ENCODE results near the gene SHROOM4. TPM values are rescaled to one million over a fixed set of nuclear protein-coding genes. Genes with fewer than 3 reads are reported as not detected.

The SHROOM4 gene
- total RNA-seq, 1 donor from 2014 or later, result 5.7 TPM

DNA sequence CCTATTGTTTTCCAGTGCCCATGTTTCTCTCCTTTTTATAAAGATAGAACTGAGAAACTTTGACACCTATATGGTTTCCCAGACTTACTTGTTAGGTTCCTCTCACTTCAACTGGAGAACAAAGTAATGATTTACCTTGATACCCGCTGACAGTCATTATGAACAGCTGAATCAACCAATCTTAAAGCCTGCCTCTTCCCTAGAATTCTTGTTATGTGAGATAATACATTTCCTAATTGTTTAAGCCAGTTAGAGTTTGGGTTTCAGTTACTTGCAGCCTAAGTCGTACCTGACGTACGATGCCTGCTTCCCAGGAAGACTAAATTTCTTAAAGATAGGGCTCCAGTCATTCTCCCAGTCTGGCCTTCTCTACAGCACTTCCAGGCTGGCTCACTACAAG is 97.3 kb downstream of the SHROOM4 start:
- H3K36me3 Mint-ChIP-seq (ENCODE audit: insufficient read depth), result peaks cover 5% of the 10 kb centered on the region

DNA sequence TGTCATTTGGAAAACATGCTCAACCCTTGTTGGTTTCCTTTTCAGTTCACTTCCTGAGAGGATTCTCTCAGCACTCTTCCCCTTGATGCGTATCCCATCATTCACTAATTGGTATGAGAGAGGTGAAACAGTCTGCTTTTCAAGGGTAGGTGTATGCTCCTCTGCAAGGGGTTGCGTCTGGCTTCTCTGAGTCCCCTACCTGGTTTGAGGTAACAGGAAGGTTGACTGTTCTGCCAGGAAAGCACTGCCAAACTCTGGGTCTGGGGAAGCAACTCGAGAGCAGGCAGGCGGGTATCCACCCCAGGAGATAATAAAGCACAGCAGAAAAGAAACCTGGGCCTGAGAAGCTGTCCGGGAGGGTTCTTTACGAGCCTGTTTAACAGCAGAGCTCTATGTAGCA is 101.2 kb downstream of the SHROOM4 start:
- H3K36me3 Mint-ChIP-seq (ENCODE audit: insufficient read depth), result peaks cover 2% of the 10 kb centered on the region
- H3K27ac Mint-ChIP-seq, result no peak overlapping the region
- no peak for DNase-seq (ENCODE audit: low spot score, unreplicated experiment)
- TF ChIP-seq, protein P1, sequence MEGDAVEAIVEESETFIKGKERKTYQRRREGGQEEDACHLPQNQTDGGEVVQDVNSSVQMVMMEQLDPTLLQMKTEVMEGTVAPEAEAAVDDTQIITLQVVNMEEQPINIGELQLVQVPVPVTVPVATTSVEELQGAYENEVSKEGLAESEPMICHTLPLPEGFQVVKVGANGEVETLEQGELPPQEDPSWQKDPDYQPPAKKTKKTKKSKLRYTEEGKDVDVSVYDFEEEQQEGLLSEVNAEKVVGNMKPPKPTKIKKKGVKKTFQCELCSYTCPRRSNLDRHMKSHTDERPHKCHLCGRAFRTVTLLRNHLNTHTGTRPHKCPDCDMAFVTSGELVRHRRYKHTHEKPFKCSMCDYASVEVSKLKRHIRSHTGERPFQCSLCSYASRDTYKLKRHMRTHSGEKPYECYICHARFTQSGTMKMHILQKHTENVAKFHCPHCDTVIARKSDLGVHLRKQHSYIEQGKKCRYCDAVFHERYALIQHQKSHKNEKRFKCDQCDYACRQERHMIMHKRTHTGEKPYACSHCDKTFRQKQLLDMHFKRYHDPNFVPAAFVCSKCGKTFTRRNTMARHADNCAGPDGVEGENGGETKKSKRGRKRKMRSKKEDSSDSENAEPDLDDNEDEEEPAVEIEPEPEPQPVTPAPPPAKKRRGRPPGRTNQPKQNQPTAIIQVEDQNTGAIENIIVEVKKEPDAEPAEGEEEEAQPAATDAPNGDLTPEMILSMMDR (IDR thresholded peaks at IDR 0.05; ENCODE audit: unreplicated experiment), result no peak
- H3K27me3 Mint-ChIP-seq, result no peaks in the 10 kb centered on the region
- H3K9me3 Mint-ChIP-seq (ENCODE audit: low read depth), result peaks cover 24% of the 10 kb centered on the region
- H3K4me1 Mint-ChIP-seq (ENCODE audit: low read depth), result no peaks in the 10 kb centered on the region
- H3K4me3 Mint-ChIP-seq (ENCODE audit: low read depth), result no peak overlapping the region

More for the DNA sequence above, 97.3 kb downstream of the SHROOM4 start:
- H3K4me1 Mint-ChIP-seq (ENCODE audit: low read depth), result no peaks in the 10 kb centered on the region
- no peak for DNase-seq (ENCODE audit: low spot score, unreplicated experiment)
- TF ChIP-seq, protein P1 (IDR thresholded peaks at IDR 0.05; ENCODE audit: unreplicated experiment), result no peak
- no peak overlapping the region for H3K27ac Mint-ChIP-seq
- peaks cover 22% of the 10 kb centered on the region for H3K9me3 Mint-ChIP-seq (ENCODE audit: low read depth)
- no peaks in the 10 kb centered on the region for H3K27me3 Mint-ChIP-seq
- H3K4me3 Mint-ChIP-seq (ENCODE audit: low read depth), result no peak overlapping the region

DNA sequence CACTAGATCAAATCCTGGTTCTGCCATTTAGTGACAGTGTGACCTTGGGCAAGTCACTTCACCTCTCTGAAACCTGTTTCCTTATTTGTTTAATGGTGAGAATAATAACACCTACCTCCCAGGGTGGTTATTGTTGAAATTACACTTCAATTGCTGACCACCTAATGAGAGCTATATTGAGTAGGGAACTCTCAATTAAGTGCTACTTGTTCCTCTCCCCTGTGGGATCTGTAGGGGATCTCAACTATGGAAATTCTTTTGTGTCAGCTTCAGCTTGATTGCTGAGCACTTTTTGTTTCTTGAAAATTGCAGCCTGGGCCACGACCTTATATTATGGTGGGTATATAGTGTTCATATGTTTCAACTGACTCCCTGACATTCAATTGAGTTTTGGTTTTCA is 102.1 kb downstream of the SHROOM4 start:
- no peaks in the 10 kb centered on the region for H3K36me3 Mint-ChIP-seq (ENCODE audit: insufficient read depth)
- TF ChIP-seq, protein P1 (IDR thresholded peaks at IDR 0.05; ENCODE audit: unreplicated experiment), result no peak
- no peaks in the 10 kb centered on the region for H3K27me3 Mint-ChIP-seq
- peaks cover 19% of the 10 kb centered on the region for H3K9me3 Mint-ChIP-seq (ENCODE audit: low read depth)
- H3K4me1 Mint-ChIP-seq (ENCODE audit: low read depth), result peaks cover 1% of the 10 kb centered on the region
- H3K4me3 Mint-ChIP-seq (ENCODE audit: low read depth), result no peak overlapping the region
- no peak for DNase-seq (ENCODE audit: low spot score, unreplicated experiment)
- H3K27ac Mint-ChIP-seq, result no peak overlapping the region

DNA sequence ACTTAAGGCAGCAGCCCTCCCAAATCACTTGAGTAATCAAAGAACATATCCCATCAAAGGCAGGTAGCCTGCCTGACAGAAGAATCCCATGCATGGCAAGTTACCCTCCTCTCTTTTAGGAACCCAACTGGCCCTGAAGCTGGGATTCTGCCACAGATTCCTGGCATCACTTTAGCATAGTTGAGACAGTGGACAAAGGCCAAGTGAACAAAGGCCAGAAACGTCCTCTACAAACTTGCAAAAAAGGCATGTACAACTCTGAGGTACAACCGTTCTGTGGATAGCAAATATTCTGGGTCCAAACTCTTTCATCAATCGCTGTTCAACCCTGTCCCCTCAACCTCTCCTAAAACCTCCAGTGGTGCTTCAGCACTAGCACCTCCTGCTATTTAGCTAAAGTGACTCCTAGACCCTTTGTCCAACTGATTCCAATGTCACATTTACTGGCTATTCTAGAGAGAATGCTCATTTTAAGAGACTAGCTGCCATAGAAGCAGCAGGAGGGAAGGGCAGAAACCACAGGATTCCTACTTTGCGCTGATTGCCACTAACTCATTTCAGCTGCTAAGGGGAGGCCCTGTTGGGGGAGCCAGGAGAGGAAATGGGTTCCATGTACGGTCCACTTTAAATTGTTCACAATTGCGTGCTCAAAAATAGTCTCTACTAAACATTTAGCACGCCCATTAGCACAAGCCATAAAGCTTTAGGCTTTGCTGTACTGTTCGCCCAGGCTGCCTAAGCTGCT is 105.9 kb downstream of the SHROOM4 start:
- Mint-ChIP-seq H3K9me3 (ENCODE audit: low read depth) (peaks cover 16% of the 10 kb centered on the region), H3K36me3 (ENCODE audit: insufficient read depth) (no peaks in the 10 kb centered on the region), H3K27ac (no peak overlapping the region), H3K27me3 (no peaks in the 10 kb centered on the region), H3K4me3 (ENCODE audit: low read depth) (no peak overlapping the region), H3K4me1 (ENCODE audit: low read depth) (peaks cover 8% of the 10 kb centered on the region)
- TF ChIP-seq, protein P1 (IDR thresholded peaks at IDR 0.05; ENCODE audit: unreplicated experiment), result no peak
- DNase-seq (ENCODE audit: low spot score, unreplicated experiment), result no peak

DNA sequence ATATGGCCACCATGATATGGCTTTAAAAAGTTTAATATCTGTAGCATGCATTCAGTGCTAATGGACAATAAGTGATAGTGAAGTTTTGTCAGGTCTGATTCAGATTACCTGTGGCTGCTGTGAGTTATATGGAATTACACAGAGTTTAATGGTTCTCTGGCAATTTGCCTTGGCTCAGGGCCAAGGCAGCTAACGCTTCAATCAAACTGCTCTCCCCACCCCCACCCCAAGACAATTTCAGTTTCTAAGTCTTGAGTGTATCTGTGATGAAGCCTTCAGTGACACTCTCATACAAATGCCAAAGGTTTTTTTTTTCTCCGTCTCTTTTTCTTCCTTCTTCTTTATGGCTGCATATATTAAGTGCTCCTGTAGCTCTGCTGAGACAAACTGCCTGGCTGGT is 106.6 kb downstream of the SHROOM4 start:
- Mint-ChIP-seq H3K4me3 (ENCODE audit: low read depth) (no peak overlapping the region), H3K27ac (no peak overlapping the region), H3K27me3 (no peaks in the 10 kb centered on the region), H3K9me3 (ENCODE audit: low read depth) (peaks cover 16% of the 10 kb centered on the region), H3K36me3 (ENCODE audit: insufficient read depth) (no peaks in the 10 kb centered on the region), H3K4me1 (ENCODE audit: low read depth) (peaks cover 8% of the 10 kb centered on the region)
- no peak for DNase-seq (ENCODE audit: low spot score, unreplicated experiment)
- TF ChIP-seq, protein P1 (IDR thresholded peaks at IDR 0.05; ENCODE audit: unreplicated experiment), result no peak

Data from progenitor cell of endocrine pancreas (in vitro differentiated cells).